T-helper 9 cell (primary cell): ENCODE data around the gene MX2.
"Not testable (repeated sequence)": the region's sequence is repeated elsewhere in the genome, so short reads cannot be mapped to it uniquely, and the experiment has no call there.

ENCODE experiments used
- DNase-seq: peaks from one replicate; pipeline ENCODE4 v3.0.0-alpha.2; 2020

Gene MX2

GRCh38 chr21:41419921-41420862 lies 58.4 kb downstream of the MX2 start:
- DNase-seq = peak; percentile 39

GRCh38 chr21:41420998-41421397 lies 59.2 kb downstream of the MX2 start:
- not testable (repeated sequence) for DNase-seq

DNA sequence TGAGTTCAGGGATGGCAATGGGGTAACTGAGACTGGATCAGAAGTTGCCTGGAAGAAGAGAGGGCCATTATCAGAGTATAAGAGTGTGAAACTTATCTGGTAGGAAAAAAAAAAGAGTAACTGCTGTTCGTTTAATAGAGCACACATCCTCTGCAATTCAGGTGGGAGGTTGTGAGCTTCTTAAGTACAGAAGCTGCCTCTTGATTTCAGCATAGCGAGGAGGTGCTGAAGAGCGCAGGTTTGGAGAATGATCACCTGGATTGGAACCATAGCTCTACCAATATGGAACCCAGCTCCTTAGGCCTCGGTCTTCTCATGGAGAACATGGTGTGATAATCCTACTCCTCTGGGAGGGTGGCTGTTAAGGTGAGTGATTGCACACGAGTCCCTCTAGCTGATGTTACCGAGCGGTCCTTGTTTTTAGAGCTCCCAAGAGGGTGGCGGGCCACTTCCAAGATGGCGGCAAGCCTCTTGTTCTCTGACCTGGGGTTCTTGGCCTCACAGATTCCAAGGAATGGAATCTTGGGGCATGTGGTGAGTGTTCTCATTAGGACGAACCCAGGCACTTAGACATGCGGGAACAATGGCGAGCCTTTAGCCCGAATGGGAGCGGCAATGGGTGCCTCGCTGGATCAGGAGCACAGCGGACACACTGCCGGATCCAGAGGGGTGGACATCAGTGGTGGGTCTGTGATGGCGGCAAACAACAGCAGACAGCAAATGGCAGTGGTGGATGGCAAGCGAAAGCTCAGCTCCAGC lies 60.9 kb downstream of the MX2 start:
- no peak for DNase-seq

GRCh38 chr21:41423305-41423636 lies 61.4 kb downstream of the MX2 start:
- DNase-seq = not testable (repeated sequence)

DNA sequence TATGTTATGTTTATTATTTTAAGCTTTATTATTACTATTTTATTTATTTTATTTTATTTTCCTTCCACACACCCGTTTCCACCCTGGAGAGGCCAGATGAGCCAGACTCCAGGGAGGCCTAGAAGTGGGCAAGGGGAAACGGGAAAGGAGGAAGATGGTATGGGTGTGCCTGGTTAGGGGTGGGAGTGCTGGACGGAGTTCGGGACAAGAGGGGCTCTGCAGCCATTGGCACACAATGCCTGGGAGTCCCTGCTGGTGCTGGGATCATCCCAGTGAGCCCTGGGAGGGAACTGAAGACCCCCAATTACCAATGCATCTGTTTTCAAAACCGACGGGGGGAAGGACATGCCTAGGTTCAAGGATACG lies 63.7 kb downstream of the MX2 start:
- DNase-seq = no peak

- peak; percentile 79 for DNase-seq
Measured at GRCh38 chr21:41425954-41426675, 64.3 kb downstream of the MX2 start, which contains the start of gene MX1. Gene MX1, plus strand, starts transcription at chr21:41426239. Its CDS starts 5,832 bp downstream, at chr21:41432071.

DNA sequence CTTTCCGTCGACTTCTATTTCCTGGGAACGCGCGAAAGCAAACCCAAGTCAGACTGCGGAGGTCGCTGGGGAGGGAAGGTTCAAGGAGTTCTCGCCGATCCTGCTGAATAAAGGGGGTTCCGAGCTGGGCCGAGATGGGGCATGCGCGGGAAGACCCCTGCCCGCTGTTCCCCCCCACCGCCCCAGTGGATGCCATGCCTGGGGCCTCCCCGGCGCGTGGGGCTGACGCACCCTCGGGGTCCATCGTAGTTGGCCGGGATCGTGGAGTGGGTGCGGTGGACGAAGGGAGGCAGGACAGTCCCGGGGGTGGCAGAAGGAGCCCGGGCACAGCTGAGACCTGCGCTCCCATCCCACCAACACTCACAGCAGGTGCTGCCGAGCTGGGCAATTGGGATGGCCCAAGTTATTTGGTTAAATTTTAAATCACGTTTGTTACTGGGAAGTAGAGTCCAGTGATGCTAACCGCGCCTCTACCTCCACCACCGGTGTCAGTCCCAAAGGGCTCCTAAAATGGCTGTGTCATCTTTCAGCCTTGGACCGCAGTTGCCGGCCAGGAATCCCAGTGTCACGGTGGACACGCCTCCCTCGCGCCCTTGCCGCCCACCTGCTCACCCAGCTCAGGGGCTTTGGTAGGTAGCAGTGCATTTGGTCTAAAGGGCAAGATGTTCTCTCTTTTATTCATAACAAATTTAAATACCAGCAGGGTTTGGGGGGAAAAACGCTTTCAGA lies 65.0 kb downstream of the MX2 start:
- no peak for DNase-seq

GRCh38 chr21:41427556-41427955 lies 65.7 kb downstream of the MX2 start:
- DNase-seq = no peak

GRCh38 chr21:41428311-41428710 lies 66.5 kb downstream of the MX2 start:
- no peak for DNase-seq

- no peak for DNase-seq
Measured at GRCh38 chr21:41428847-41429246, 67.0 kb downstream of the MX2 start.

- no peak for DNase-seq
Measured at GRCh38 chr21:41429305-41429704, 67.5 kb downstream of the MX2 start.

DNA sequence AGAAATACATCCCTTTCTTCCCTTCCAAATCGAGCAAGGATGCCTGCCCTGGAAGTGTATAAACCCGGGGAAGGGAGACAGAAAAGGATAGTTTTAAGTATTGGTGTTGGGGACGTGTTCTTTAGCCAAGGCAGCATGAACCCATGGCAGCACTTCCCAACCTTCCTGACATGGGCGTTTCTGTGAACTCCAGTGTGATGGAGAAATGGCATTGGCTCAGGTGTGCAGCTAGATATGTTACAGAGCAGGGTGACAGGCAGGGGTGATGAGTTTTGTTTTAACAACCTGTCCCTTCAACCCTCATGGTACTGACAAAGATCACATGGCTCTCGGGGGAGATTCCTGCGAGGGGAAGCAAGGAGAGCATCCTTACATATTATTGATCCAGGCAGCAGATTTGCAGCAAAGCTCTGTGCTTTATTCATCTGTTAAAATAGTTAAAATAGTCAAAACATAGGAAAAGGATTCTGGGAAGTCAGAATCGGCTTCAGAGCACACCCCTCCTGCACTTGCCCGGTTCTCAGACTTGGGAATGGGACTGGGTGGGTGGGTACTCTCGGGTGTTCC lies 68.2 kb downstream of the MX2 start:
- no peak for DNase-seq

- DNase-seq = no peak
Measured at GRCh38 chr21:41431788-41432548, 70.1 kb downstream of the MX2 start.

DNA sequence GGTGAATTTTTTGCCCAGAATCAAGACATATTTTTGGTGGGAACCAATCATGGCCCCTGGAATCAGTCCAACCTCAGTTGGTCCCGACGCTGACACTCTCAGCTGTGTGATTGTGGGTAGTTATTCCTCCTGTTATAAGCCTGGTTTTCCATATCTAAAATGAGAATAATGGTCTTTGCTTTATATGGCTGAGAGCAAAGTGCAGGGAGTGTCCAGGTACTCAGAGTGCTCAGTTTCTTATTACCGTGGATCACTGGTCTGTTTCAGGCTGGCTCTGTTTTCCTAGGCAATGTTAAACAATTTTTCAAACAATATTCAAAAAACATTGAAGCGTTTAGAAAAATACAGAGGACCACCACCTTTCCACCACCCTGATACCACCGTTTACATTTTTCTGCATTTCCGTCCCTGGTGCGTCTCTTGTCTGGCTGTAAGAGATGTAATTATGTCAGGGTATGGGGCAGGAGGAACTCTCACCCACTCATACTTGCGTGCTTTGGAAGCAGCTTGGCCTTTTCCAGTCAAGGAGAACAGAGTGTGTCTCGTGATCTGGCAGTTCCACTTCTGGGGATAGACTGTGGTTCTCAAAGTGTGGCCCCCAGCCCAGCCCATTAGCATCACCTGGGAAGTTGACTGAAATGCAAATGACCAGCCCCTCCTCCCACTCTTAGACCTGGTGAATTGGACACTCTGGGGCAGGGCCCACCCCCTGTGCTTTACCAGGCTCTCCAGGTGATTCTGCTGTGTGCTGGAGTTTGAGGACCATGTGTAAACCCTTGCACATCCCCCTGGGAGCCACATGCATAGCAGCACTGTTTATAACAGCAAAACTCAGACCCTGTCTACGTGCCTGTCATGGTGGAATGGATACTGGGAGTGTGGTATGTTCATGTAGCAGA lies 71.0 kb downstream of the MX2 start:
- no peak for DNase-seq

DNA sequence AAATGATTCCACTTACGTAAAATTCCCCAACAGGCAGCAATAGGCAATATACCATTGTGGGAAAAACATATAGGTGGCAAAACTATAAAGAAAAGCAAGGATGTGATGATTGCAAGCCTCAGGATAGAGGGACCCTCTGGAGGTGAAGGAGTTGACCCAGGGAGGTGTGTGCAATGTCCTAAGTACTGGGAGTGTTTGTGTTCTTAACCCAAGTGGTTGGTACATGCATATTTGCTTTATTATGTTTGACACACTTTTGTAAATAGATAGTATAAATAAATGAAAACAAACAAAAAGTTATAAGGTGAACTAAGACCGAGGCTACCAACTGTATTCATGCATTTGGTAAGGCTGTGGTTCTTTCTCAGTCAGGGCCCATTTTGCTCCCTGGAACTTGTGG lies 71.7 kb downstream of the MX2 start:
- DNase-seq = no peak

DNA sequence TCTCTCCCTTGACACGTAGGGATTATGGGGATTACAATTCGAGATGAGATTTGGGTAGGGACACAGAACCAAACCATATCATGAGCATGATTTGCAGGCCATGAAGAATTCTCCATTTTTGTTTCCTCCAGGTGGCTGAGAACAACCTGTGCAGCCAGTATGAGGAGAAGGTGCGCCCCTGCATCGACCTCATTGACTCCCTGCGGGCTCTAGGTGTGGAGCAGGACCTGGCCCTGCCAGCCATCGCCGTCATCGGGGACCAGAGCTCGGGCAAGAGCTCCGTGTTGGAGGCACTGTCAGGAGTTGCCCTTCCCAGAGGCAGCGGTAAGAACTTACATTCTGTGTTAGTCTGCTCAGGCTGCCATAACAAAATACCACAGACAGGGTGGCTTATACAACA lies 73.9 kb downstream of the MX2 start:
- DNase-seq = no peak

DNA sequence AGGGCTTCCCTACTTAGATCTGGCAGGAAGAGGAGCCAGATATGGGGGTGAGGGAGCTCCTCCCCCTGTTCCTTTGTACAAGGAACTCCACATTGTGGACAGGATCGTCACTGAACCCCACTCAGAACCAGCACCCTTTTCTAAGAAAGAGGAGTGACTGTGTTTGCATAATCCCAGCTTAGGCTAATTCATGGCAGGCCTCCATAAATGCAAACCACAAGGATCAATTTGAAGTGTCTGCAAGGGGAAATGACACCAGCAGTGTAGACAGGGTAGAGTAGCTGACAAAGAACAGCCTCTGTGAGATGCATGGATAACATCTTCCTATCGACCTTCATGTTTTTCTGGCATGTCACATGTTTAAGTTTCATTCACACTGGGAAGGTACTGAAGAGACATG lies 75.9 kb downstream of the MX2 start:
- no peak for DNase-seq

- no peak for DNase-seq
Measured at GRCh38 chr21:41438425-41439113, 76.7 kb downstream of the MX2 start.

DNA sequence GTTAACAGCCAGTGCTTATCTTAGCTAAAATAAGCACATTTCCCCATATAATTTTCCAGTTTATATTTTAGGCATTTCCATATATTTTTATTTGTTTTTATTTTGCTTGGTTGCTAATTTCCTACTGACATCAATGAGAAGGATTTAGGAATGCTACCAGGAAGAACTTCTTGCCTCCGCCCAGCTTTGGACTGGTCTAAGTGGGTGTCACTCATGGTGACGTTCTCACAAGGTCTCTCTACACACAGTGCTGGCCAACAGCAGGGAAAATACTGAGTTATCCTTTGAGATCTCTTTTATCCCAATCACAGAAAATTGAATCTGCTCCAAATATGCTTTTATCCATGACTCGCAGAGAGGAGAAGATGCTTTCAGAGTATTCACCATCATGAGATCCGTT lies 77.4 kb downstream of the MX2 start:
- DNase-seq = no peak

- DNase-seq = no peak
Measured at GRCh38 chr21:41441546-41441945, 79.7 kb downstream of the MX2 start.
